SK-N-SH (cell line): Measurements from ENCODE around the gene CRYBG1.

ENCODE experiments used
- CHD2 ChIP-seq: fragments of 150-350 bp; IDR thresholded peaks from 2 replicates; pipeline ENCODE4 v1.6.1; 2018; ENCODE audit warnings: low read length; ENCODE audit not compliant: partially characterized antibody
- CTCF ChIP-seq: fragments of 200-600 bp; sonication (generic); IDR thresholded peaks from 2 replicates; pipeline ENCODE4 v1.6.1; 2017; ENCODE audit warnings: antibody characterized with exemption, mild to moderate bottlenecking, moderate library complexity
- EP300 ChIP-seq, 2 experiments: IDR thresholded peaks; 2 replicates each; pipeline versions ENCODE4 v1.4.0 to v1.6.1; 2012; ENCODE audit warnings: borderline replicate concordance in 1 of 2, low read depth in 1 of 2, low read length in 1 of 2
- NFIC ChIP-seq: IDR thresholded peaks from 2 replicates; pipeline ENCODE4 v1.4.0; 2012; ENCODE audit warnings: borderline replicate concordance
- NRF1 ChIP-seq: IDR thresholded peaks from 2 replicates; pipeline ENCODE4 v1.6.1; 2012; ENCODE audit warnings: low read depth, mild to moderate bottlenecking, low read length
- RAD21 ChIP-seq: IDR thresholded peaks from 2 replicates; pipeline ENCODE4 v1.6.1; 2012; ENCODE audit warnings: mild to moderate bottlenecking, low read length
- RFX5 ChIP-seq: IDR thresholded peaks from 2 replicates; pipeline ENCODE4 v1.6.1; 2012; ENCODE audit warnings: mild to moderate bottlenecking, improper control_type of control experiment, low read length
- SIN3A ChIP-seq: IDR thresholded peaks from 2 replicates; pipeline ENCODE4 v1.6.1; 2012; ENCODE audit warnings: low read depth, mild to moderate bottlenecking, low read length, moderate library complexity, borderline replicate concordance
- SMC3 ChIP-seq: IDR thresholded peaks from 2 replicates; pipeline ENCODE4 v1.6.1; 2012; ENCODE audit warnings: low read depth, low read length, improper control_type of control experiment
- TAF1 ChIP-seq: IDR thresholded peaks from 2 replicates; pipeline ENCODE4 v1.6.1; 2012; ENCODE audit warnings: low read depth, mild to moderate bottlenecking, low read length, moderate library complexity, borderline replicate concordance
- USF2 ChIP-seq: fragments of 150-350 bp; IDR thresholded peaks from 2 replicates; pipeline ENCODE4 v1.6.1; 2017; ENCODE audit warnings: antibody characterized with exemption, low read length, low read depth, borderline replicate concordance
- YY1 ChIP-seq: IDR thresholded peaks from 2 replicates; pipeline ENCODE4 v1.4.0; 2012; ENCODE audit warnings: low read depth, mild to moderate bottlenecking

GRCh38 chr6:106473812-106474211, 113.3 kb downstream of the CRYBG1 start:
- no peak for TF ChIP-seq CHD2
- no peak for TF ChIP-seq EP300 (IDR thresholded peaks at IDR 0.05; ENCODE audit: borderline replicate concordance in 1 of 2, low read depth in 1 of 2, low read length in 1 of 2)
- TF ChIP-seq CTCF = no peak
- no peak for TF ChIP-seq USF2
- no peak for TF ChIP-seq YY1
- TF ChIP-seq NRF1 = no peak
- no peak for TF ChIP-seq RFX5
- no peak for TF ChIP-seq SIN3A
- no peak for TF ChIP-seq NFIC
- no peak for TF ChIP-seq RAD21
- TF ChIP-seq TAF1 = no peak
- TF ChIP-seq SMC3 = no peak
